Measurements from ENCODE around the gene IL36G. TPM values are rescaled to one million over a fixed set of nuclear protein-coding genes. Genes with fewer than 3 reads are reported as not detected.
"Not testable (repeated sequence)": the region's sequence is repeated elsewhere in the genome, so short reads cannot be mapped to it uniquely, and the experiment has no call there.

Gene IL36G
- total RNA-seq, result not detected
- not detected for polyA plus RNA-seq (2013, experiment 1 of 2)
- polyA plus RNA-seq (2013, experiment 2 of 2), result not detected
- total RNA-seq, result 0 to 0.97 (median 0) reads per million in 172 experiments

DNA sequence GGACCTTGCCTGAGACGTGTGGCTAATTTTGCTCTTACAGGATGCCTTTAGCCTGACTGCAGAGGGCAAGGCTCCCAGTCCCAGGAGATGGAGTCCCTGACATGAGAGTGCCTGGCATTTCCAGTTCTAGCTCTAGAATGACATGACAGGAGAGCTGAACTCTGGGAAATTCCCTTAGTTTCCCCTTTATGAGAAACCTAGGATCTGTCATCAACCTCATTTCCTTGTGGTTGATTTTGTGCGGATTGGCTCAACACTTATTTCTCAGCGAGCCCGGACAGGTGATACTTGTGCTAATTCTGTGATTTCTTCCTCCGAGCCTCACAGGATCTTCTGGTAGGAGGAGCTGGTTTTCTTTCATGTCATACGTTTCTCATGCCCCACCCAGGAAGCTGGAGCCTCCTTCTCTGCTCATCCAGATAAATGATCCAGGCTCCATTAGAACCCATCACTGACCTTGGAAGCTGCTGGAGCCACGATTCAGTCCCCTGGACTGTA lies at the start of gene IL36G:
Gene IL36G (plus strand): TSS at position 448 of the 498 bp plus-strand sequence. CDS start 633 bp downstream, outside the sequence.
- CTCF ChIA-PET, result no interaction called here
- intact Hi-C loops (cut with DNase I, micrococcal nuclease), result no loop called here
- POLR2A ChIA-PET, result no interaction called here
- H3K4me1 ChIP-seq (ENCODE audit: insufficient read depth, low read length), result peaks cover 10% of the 10 kb centered on the region
- no peaks in the 10 kb centered on the region for H3K27me3 Mint-ChIP-seq
- ATAC-seq (ENCODE audit: poor library complexity), result no peak
- no peak within 1 kb of the TSS for H3K4me3 Mint-ChIP-seq
- H3K27me3 ChIP-seq (ENCODE audit: control insufficient read depth in 1 of 2, insufficient read depth in 2 of 2, low read length in 2 of 2), result no peaks in the 10 kb centered on the region
- no peaks in the 10 kb centered on the region for H3K9me3 Mint-ChIP-seq
- H3K36me3 Mint-ChIP-seq (ENCODE audit: low read depth), result no peaks in the 10 kb centered on the region
- DNase-seq, result no peak
- peaks cover 34% of the 10 kb centered on the region for H3K4me1 Mint-ChIP-seq (ENCODE audit: low read depth)
- no peak within 1 kb of the TSS for H3K27ac Mint-ChIP-seq
- H3K27ac ChIP-seq (ENCODE audit: low read depth in 1 of 2, low read length in 2 of 2), result no peak within 1 kb of the TSS
- TF ChIP-seq, protein P1, sequence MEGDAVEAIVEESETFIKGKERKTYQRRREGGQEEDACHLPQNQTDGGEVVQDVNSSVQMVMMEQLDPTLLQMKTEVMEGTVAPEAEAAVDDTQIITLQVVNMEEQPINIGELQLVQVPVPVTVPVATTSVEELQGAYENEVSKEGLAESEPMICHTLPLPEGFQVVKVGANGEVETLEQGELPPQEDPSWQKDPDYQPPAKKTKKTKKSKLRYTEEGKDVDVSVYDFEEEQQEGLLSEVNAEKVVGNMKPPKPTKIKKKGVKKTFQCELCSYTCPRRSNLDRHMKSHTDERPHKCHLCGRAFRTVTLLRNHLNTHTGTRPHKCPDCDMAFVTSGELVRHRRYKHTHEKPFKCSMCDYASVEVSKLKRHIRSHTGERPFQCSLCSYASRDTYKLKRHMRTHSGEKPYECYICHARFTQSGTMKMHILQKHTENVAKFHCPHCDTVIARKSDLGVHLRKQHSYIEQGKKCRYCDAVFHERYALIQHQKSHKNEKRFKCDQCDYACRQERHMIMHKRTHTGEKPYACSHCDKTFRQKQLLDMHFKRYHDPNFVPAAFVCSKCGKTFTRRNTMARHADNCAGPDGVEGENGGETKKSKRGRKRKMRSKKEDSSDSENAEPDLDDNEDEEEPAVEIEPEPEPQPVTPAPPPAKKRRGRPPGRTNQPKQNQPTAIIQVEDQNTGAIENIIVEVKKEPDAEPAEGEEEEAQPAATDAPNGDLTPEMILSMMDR (IDR thresholded peaks at IDR 0.05), result no peak
- no peaks in the 10 kb centered on the region for H3K9me3 ChIP-seq (ENCODE audit: control insufficient read depth in 1 of 2, insufficient read depth in 1 of 2, low read length in 2 of 2)
- H3K4me3 ChIP-seq (ENCODE audit: low read length), result no peak within 1 kb of the TSS
- no peaks in the 10 kb centered on the region for H3K36me3 ChIP-seq (ENCODE audit: insufficient read depth, low read length)

DNA sequence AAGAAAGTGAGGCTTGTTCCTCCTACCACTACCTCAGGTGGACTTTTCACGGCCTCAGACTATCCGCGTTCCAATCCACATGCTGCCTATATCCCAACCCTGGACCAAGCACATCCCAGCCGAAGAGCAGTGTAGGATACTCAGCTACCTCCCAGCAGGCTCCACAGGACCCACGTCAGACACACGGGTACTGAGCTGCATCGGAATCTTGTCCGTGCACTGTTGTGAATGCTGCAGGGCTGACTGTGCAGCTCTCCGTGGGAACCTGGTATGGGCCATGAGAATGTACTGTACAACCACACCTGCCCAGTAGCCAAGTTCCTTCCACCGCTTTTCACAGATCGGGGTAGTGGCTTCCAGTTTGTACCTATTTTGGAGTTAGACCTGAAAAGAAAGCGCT lies 44.5 kb upstream of the IL36G start:
- no peak overlapping the region for H3K27ac ChIP-seq (ENCODE audit: low read depth in 1 of 2, low read length in 2 of 2)
- TF ChIP-seq, protein P1 (IDR thresholded peaks at IDR 0.05), result no peak
- intact Hi-C loops (cut with DNase I, micrococcal nuclease), result no loop called here
- H3K9me3 Mint-ChIP-seq, result no peaks in the 10 kb centered on the region
- no peak overlapping the region for H3K4me3 Mint-ChIP-seq
- no peaks in the 10 kb centered on the region for H3K36me3 ChIP-seq (ENCODE audit: insufficient read depth, low read length)
- ATAC-seq (ENCODE audit: poor library complexity) (no peak), DNase-seq (no peak)
- H3K4me3 ChIP-seq (ENCODE audit: low read length), result no peak overlapping the region
- no peaks in the 10 kb centered on the region for H3K9me3 ChIP-seq (ENCODE audit: control insufficient read depth in 1 of 2, insufficient read depth in 1 of 2, low read length in 2 of 2)
- H3K27ac Mint-ChIP-seq, result no peak overlapping the region
- H3K27me3 Mint-ChIP-seq, result no peaks in the 10 kb centered on the region
- H3K4me1 ChIP-seq (ENCODE audit: insufficient read depth, low read length), result no peaks in the 10 kb centered on the region
- CTCF ChIA-PET, result no interaction called here
- no peaks in the 10 kb centered on the region for H3K36me3 Mint-ChIP-seq (ENCODE audit: low read depth)
- no peaks in the 10 kb centered on the region for H3K27me3 ChIP-seq (ENCODE audit: control insufficient read depth in 1 of 2, insufficient read depth in 2 of 2, low read length in 2 of 2)
- H3K4me1 Mint-ChIP-seq (ENCODE audit: low read depth), result no peaks in the 10 kb centered on the region
- POLR2A ChIA-PET, result no interaction called here

DNA sequence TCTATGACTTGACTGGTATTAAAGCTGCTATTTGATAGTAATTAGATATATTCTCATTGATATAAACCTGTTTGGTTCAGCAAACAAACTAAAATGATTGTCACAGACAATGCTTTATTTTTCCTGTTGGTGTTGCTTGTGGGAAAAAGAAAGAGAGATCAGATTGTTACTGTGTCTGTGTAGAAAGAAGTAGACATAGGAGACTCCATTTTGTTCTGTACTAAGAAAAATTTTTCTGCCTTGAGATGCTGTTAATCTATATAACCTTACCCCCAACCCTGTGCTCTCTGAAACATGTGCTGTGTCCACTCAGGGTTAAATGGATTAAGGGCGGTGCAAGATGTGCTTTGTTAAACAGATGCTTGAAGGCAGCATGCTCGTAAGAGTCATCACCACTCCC lies 43.7 kb upstream of the IL36G start:
- H3K4me3 ChIP-seq (ENCODE audit: low read length); H3K27me3 Mint-ChIP-seq; CTCF ChIA-PET; H3K36me3 ChIP-seq (ENCODE audit: insufficient read depth, low read length); H3K4me3 Mint-ChIP-seq; H3K9me3 ChIP-seq (ENCODE audit: control insufficient read depth in 1 of 2, insufficient read depth in 1 of 2, low read length in 2 of 2); H3K36me3 Mint-ChIP-seq (ENCODE audit: low read depth); POLR2A ChIA-PET; H3K27ac ChIP-seq (ENCODE audit: low read depth in 1 of 2, low read length in 2 of 2); intact Hi-C loops (cut with DNase I, micrococcal nuclease); H3K27ac Mint-ChIP-seq; H3K27me3 ChIP-seq (ENCODE audit: control insufficient read depth in 1 of 2, insufficient read depth in 2 of 2, low read length in 2 of 2); H3K4me1 ChIP-seq (ENCODE audit: insufficient read depth, low read length); DNase-seq; H3K9me3 Mint-ChIP-seq; H3K4me1 Mint-ChIP-seq (ENCODE audit: low read depth); ATAC-seq (ENCODE audit: poor library complexity): not testable (repeated sequence)

DNA sequence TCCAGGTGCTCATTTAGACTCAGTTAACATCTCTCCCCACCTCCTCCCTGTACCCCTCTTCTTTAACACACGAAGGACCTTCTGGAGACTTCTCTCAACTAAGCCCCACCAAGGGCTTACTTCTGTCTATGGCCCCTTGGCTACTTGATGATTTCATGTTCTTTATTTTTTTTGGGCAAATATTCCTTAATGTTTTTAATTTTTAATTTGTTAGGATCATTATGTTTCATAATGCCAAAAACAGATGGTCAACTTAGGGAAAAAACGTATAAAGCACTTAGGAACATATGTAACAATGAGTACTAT lies 40.9 kb upstream of the IL36G start:
- Mint-ChIP-seq H3K27ac (no peak overlapping the region), H3K4me3 (no peak overlapping the region), H3K27me3 (no peaks in the 10 kb centered on the region), H3K4me1 (ENCODE audit: low read depth) (no peaks in the 10 kb centered on the region), H3K9me3 (no peaks in the 10 kb centered on the region), H3K36me3 (ENCODE audit: low read depth) (no peaks in the 10 kb centered on the region)
- Histone ChIP-seq H3K4me3 (ENCODE audit: low read length) (no peak overlapping the region), H3K27ac (ENCODE audit: low read depth in 1 of 2, low read length in 2 of 2) (no peak overlapping the region), H3K36me3 (ENCODE audit: insufficient read depth, low read length) (no peaks in the 10 kb centered on the region), H3K9me3 (ENCODE audit: control insufficient read depth in 1 of 2, insufficient read depth in 1 of 2, low read length in 2 of 2) (no peaks in the 10 kb centered on the region), H3K27me3 (ENCODE audit: control insufficient read depth in 1 of 2, insufficient read depth in 2 of 2, low read length in 2 of 2) (no peaks in the 10 kb centered on the region), H3K4me1 (ENCODE audit: insufficient read depth, low read length) (peaks cover 3% of the 10 kb centered on the region)
- ChIA-PET POLR2A (no interaction called here), CTCF (no interaction called here)
- intact Hi-C loops (cut with DNase I, micrococcal nuclease), result no loop called here
- TF ChIP-seq, protein P1 (IDR thresholded peaks at IDR 0.05), result no peak
- DNase-seq (no peak), ATAC-seq (ENCODE audit: poor library complexity) (no peak)

Data from CD4-positive, alpha-beta T cell (primary cell).